ENCODE measurements around the gene SLC4A3.

DNA sequence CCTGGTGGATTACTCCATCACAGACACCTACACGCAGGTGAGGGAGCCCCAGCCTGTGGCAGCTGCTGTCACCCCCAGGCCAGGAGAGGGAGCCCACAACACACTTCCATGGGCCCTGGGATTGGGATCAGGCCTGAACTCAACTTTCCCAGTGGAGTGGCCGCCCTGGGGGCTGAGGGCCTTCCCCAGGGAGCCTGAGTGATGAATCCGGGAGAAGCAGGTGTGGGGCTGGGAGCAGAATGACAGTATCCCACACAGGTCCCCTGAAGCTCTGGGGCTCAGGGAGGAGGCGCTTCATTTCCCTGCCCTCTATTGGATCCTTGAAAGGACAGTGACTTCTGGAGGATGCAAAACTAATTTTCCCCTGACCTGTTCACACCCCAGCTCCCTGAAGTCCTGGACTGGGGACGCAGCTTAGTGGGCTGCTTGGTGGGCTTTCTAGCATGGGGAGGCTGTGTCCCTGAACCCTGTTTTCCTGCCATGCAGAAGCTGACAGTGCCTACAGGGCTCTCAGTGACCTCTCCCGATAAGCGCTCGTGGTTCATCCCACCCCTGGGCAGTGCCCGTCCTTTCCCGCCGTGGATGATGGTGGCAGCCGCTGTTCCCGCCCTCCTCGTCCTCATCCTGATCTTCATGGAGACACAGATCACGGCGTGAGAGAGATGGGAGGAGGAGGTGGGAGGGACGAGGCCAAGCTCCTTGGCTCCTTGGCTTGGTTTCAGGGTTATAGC is 11.0 kb downstream of the SLC4A3 start:
- TF ChIP-seq GATA2 (IDR thresholded peaks at IDR 0.05; ENCODE audit: low read depth, low read length) (no peak), GATA3 (IDR thresholded peaks at IDR 0.05; ENCODE audit: low read depth, low read length) (no peak)
